Hepatocyte (in vitro differentiated cells): ENCODE data around the gene KCNK15. TPM values are rescaled to one million over a fixed set of nuclear protein-coding genes. Genes with fewer than 3 reads are reported as not detected.
"Not testable (repeated sequence)": the region's sequence is repeated elsewhere in the genome, so short reads cannot be mapped to it uniquely, and the experiment has no call there.

Experiments used
- DNase-seq: peaks from one replicate; pipeline ENCODE4 v3.0.0-alpha.2; 2016; ENCODE audit warnings: low spot score
- H2AFZ ChIP-seq: fragments of 200-600 bp; sonication (generic); 2 replicates; pipeline ENCODE4 v1.6.0; 2016; ENCODE audit warnings: antibody characterized with exemption, mild to moderate bottlenecking
- H3K27ac ChIP-seq: fragments of 200-600 bp; sonication (generic); 2 replicates; pipeline ENCODE4 v1.5.1; 2016; ENCODE audit warnings: mild to moderate bottlenecking
- H3K27me3 ChIP-seq: fragments of 200-600 bp; sonication (generic); 2 replicates; pipeline ENCODE4 v1.6.1; 2016
- H3K36me3 ChIP-seq: fragments of 200-600 bp; sonication (generic); replicated peaks from 2 replicates; pipeline ENCODE4 v1.5.1; 2016; ENCODE audit warnings: low read depth; ENCODE audit not compliant: insufficient read depth
- H3K4me1 ChIP-seq: fragments of 200-600 bp; sonication (generic); 2 replicates; pipeline ENCODE4 v1.5.1; 2016; ENCODE audit warnings: mild to moderate bottlenecking, moderate library complexity; ENCODE audit not compliant: insufficient read depth
- H3K4me2 ChIP-seq: fragments of 200-600 bp; sonication (generic); 2 replicates; pipeline ENCODE4 v1.6.0; 2016
- H3K4me3 ChIP-seq: fragments of 200-600 bp; sonication (generic); 2 replicates; pipeline ENCODE4 v1.5.1; 2016; ENCODE audit warnings: mild to moderate bottlenecking
- H3K79me2 ChIP-seq: fragments of 200-600 bp; sonication (generic); 2 replicates; pipeline ENCODE4 v1.6.0; 2017; ENCODE audit warnings: mild to moderate bottlenecking
- H3K9me2 ChIP-seq: fragments of 200-600 bp; sonication (generic); replicated peaks from 2 replicates; pipeline ENCODE4 v1.6.0; 2017; ENCODE audit warnings: mild to moderate bottlenecking; ENCODE audit not compliant: insufficient read depth
- H3K9me3 ChIP-seq: fragments of 200-600 bp; sonication (generic); 2 replicates; pipeline ENCODE4 v1.5.1; 2016; ENCODE audit warnings: low read depth, mild to moderate bottlenecking
- H4K20me1 ChIP-seq: fragments of 200-600 bp; sonication (generic); 2 replicates; pipeline ENCODE4 v1.6.0; 2016; ENCODE audit warnings: mild to moderate bottlenecking; ENCODE audit not compliant: insufficient read depth, poor library complexity, severe bottlenecking
- EZH2 ChIP-seq: fragments of 200-600 bp; sonication (generic); IDR thresholded peaks from 2 replicates; pipeline ENCODE4 v1.6.1; 2016; ENCODE audit warnings: antibody characterized with exemption, mild to moderate bottlenecking, borderline replicate concordance
- EZH2phosphoT487 ChIP-seq: fragments of 200-600 bp; sonication (generic); IDR thresholded peaks from one replicate; pipeline ENCODE4 v1.6.1; 2018; ENCODE audit warnings: antibody characterized with exemption, mild to moderate bottlenecking, low read depth, moderate library complexity; ENCODE audit not compliant: unreplicated experiment, severe bottlenecking
- WGBS: methylation state at CpG from one replicate; pipeline ENCODE4 v1.1.6; 2016; ENCODE audit warnings: low lambda C conversion rate; ENCODE audit errors: missing lambda C conversion rate; 5-methylcytosine and 5-hydroxymethylcytosine counted together
- polyA plus RNA-seq: library from polyadenylated mRNA; unstranded; fragments of >200 nt; fragmentation: Nextera tagmentation; extraction: Ambion mirVana; gene quantifications from 2 replicates; pipeline ENCODE4 v1.2.1, GENCODE V29; 2016
- total RNA-seq: library from RNA; depleted of rRNA; stranded (reverse); fragments of >200 nt; gene quantifications from 2 replicates; pipeline ENCODE4 v1.2.3, GENCODE V29; 2014
- TF ChIP-seq, protein P1 (sequence below): fragments of 200-600 bp; sonication (generic); IDR thresholded peaks from 2 replicates; pipeline ENCODE4 v1.5.1; 2016; ENCODE audit warnings: antibody characterized with exemption, mild to moderate bottlenecking; ENCODE audit not compliant: poor library complexity

KCNK15 gene
- total and polyA plus RNA-seq, 2 experiments from 2014 or later, result 1.7 to 4.3 TPM

DNA sequence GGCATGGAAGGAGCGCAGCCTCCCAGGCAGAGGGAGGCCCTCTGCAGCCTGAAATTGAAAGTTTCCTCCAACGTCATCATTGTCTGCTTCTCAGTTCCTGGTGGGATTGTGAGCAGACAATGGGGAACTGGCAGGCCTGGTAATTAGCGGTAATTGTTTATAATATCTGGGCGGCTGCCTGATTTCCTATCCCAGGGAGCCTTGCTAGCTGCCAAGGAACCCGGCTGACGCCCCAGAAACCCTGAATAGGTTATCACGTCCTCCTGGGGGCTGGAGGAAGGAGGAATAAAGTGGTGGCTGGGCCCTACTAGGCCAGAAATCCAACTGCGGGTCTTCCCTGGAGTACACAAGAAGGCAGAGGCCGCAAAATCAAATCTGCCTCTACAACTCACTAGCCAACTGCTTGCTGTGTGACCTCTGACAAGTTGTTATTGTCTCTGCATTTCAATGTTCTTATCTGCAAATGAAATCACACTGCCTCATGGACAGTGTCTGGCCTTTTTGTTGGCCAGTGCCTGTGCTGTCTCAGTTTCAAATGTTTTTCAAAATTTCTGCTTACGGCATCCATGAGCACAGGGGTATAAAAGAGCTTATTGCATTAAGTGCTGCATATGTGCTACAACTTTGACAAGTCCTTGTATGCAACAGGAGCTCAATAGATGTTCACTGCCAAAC, 16.9 kb downstream of the KCNK15 start:
- Histone ChIP-seq H3K9me2 (no peaks in the 10 kb centered on the region), H3K27ac (no peak overlapping the region), H3K4me2 (no peak overlapping the region), H3K4me3 (no peak overlapping the region), H3K27me3 (no peaks in the 10 kb centered on the region), H3K36me3 (no peaks in the 10 kb centered on the region), H3K79me2 (no peaks in the 10 kb centered on the region), H4K20me1 (no peaks in the 10 kb centered on the region), H3K4me1 (no peaks in the 10 kb centered on the region), H3K9me3 (no peaks in the 10 kb centered on the region), H2AFZ (no peak overlapping the region)
- TF ChIP-seq, protein P1, sequence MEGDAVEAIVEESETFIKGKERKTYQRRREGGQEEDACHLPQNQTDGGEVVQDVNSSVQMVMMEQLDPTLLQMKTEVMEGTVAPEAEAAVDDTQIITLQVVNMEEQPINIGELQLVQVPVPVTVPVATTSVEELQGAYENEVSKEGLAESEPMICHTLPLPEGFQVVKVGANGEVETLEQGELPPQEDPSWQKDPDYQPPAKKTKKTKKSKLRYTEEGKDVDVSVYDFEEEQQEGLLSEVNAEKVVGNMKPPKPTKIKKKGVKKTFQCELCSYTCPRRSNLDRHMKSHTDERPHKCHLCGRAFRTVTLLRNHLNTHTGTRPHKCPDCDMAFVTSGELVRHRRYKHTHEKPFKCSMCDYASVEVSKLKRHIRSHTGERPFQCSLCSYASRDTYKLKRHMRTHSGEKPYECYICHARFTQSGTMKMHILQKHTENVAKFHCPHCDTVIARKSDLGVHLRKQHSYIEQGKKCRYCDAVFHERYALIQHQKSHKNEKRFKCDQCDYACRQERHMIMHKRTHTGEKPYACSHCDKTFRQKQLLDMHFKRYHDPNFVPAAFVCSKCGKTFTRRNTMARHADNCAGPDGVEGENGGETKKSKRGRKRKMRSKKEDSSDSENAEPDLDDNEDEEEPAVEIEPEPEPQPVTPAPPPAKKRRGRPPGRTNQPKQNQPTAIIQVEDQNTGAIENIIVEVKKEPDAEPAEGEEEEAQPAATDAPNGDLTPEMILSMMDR, result no peak
- TF ChIP-seq EZH2, result no peak
- TF ChIP-seq EZH2phosphoT487, result no peak
- WGBS, result 68% methylated on average over 10 of the region's 10 CpGs
- no peak for DNase-seq

DNA sequence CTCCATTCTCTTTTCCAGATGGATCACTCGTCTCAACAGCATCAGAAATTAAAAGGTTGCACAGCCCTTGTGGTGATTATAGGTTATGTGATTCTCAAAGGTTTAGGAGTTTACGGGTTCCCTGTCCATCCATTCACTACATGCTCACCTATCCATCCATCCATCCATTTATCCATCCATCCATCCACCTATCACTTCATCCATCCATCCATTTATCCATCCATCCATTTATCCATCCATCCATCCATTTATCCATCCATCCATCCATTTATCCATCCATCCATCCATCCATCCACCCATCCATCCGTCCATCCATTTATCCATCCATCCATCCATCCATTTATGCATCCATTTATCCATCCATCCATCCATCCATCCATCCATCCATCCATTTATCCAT, 18.1 kb downstream of the KCNK15 start:
- H3K27ac ChIP-seq, H2AFZ ChIP-seq, H3K9me2 ChIP-seq, H3K4me1 ChIP-seq, DNase-seq, H3K4me2 ChIP-seq, H3K27me3 ChIP-seq, H3K36me3 ChIP-seq, H3K79me2 ChIP-seq, H4K20me1 ChIP-seq, H3K9me3 ChIP-seq, H3K4me3 ChIP-seq: not testable (repeated sequence)
- 92% methylated on average over 2 of the region's 3 CpGs for WGBS

DNA sequence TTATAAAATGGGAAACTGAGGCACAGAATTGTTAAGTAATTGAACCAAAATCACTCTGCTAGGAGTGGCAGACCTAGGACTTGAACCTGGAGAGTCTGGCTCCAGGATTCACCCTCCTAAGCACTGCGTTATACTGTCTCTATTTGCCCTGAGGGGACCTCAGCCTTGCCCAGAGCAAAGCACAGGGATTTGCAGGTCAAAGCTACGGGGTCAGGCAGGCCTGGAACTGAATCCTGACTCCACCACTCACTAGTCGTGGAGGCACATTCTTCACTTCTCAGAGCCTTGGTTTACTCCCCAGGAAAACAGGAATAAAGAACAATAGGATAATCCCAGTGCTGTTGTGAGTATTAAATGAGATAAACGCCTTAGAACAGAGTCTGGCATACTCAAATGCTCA, 19.4 kb downstream of the KCNK15 start:
- Histone ChIP-seq H3K9me2 (no peaks in the 10 kb centered on the region), H3K79me2 (no peaks in the 10 kb centered on the region), H2AFZ (no peak overlapping the region), H4K20me1 (no peaks in the 10 kb centered on the region), H3K9me3 (no peaks in the 10 kb centered on the region), H3K4me3 (no peak overlapping the region), H3K36me3 (no peaks in the 10 kb centered on the region), H3K27ac (no peak overlapping the region), H3K4me1 (no peaks in the 10 kb centered on the region), H3K4me2 (no peak overlapping the region), H3K27me3 (no peaks in the 10 kb centered on the region)
- WGBS, result 35% methylated on average over 4 of the region's 4 CpGs
- TF ChIP-seq EZH2phosphoT487 (no peak), EZH2 (no peak)
- TF ChIP-seq, protein P1, result no peak
- no peak for DNase-seq

DNA sequence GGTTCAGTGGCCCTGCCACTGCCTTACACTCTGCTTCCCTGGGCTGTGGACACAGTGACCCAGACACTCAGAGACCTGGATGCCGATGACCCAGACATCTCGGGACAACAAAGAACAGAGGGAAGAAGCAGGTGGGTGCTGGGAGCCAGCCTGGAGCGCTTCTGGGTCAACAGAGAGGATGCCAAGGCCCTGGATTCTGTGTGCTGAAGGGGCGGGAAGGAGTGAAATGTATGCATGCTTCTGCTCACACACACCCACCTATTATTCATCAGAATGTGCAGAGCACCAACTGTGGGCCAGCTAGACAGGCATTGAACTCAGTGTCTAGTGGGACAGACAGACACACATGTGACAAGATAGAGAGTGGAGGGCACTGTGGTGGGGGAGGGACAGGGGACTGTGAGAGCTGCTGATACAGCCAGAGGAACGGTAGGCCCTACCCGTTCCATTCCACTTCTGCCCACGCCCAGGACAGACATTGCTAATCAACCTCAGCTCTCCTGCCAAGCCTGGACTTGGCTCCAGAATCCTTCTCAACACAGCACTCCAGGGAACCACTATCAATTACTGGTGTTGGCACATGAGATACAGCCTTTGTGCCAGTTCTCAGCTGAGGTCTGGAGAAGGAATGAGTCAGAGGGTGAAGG, 20.2 kb downstream of the KCNK15 start:
- H3K4me1 ChIP-seq, result no peaks in the 10 kb centered on the region
- H4K20me1 ChIP-seq, result no peaks in the 10 kb centered on the region
- no peak for DNase-seq
- no peak overlapping the region for H2AFZ ChIP-seq
- H3K27me3 ChIP-seq, result no peaks in the 10 kb centered on the region
- no peaks in the 10 kb centered on the region for H3K9me3 ChIP-seq
- no peak for TF ChIP-seq EZH2
- TF ChIP-seq, protein P1, result no peak
- TF ChIP-seq EZH2phosphoT487, result no peak
- no peak overlapping the region for H3K4me3 ChIP-seq
- no peak overlapping the region for H3K27ac ChIP-seq
- 68% methylated on average over 7 of the region's 7 CpGs for WGBS
- no peaks in the 10 kb centered on the region for H3K9me2 ChIP-seq
- H3K36me3 ChIP-seq, result no peaks in the 10 kb centered on the region
- H3K79me2 ChIP-seq, result no peaks in the 10 kb centered on the region
- no peak overlapping the region for H3K4me2 ChIP-seq
